Measurements from ENCODE around the gene ZNF24. TPM values are rescaled to one million over a fixed set of nuclear protein-coding genes. Genes with fewer than 3 reads are reported as not detected.

The ZNF24 gene
- total and polyA plus RNA-seq, 8 donors = 7.5 to 37.8 (median 21.3) TPM

DNA sequence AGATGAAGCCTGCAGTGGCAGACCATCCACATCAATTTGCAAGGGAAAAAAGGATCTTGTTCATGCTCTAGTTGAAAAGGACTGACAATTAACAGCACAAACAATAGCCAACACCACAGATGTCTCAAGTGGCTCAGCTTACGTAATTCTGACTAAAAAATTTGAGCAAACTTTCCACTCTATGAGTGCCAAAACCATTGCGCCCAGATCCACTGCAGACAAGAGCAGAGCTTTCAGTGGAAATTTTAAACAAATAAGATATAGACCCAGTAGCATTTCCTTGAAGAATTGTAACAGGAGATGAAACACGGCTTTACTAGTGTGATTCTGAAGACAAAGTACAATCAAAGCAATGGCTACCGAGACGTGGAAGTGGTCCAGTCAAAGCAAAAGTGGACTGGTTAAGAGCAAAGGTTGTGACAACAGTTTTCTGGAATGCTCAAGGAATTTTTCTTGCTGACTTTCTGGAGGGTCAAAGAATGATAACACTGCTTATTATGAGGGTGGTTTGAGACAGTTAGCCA is 44.9 kb upstream of the ZNF24 start:
- H3K9me3 ChIP-seq = no peaks in the 10 kb centered on the region
- 19 to 31% methylated on average over 5 of the region's 5 CpGs for WGBS, 2 donors
- no peak overlapping the region for H3K4me3 ChIP-seq
- intact Hi-C loops (cut with DNase I) = loop anchor here in 1 of 3 donors (5.0 kb wide), 1 partner anchor 558 kb away; no protein-coding TSS in a partner anchor
- peak in 3 of 4 donors; percentile 13 to 61 (median 45) for ATAC-seq
- FAIRE-seq = no peak
- H3K36me3 ChIP-seq = no peaks in the 10 kb centered on the region
- peaks cover 0 to 4% (median 0%) of the 10 kb centered on the region in 3 donors for H3K4me1 ChIP-seq
- no peak overlapping the region for H3K27ac ChIP-seq
- no peak for TF ChIP-seq CTCF (IDR thresholded peaks at IDR 0.05)
- no peak for DNase-seq
- no peaks in the 10 kb centered on the region for H3K27me3 ChIP-seq

DNA sequence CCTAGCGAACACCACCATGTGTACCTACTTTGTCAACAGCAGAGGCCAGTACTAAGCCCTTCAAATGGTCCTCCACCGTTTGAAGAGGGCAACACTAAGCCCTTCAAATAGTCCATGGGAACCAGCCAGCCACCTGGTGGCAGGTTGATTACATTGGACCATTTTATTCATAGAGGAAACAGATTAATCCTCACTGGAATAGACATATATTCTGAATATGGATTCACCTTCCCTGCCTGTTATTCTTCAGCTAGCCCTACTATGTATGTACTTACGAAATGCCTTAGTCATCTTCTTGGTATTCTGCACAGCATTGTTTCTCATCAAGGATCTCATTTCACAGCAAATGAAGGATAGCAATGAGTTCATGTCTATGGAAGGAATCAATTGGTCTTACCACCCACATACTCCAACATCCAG is 42.9 kb upstream of the ZNF24 start:
- no peaks in the 10 kb centered on the region for H3K36me3 ChIP-seq
- peak in 3 of 4 donors; percentile 30 to 42 (median 33) for ATAC-seq
- intact Hi-C loops (cut with DNase I) = loop anchor here in 1 of 3 donors (5.0 kb wide), 1 partner anchor 560 kb away; no protein-coding TSS in a partner anchor
- H3K4me1 ChIP-seq = peaks cover 0 to 4% (median 0%) of the 10 kb centered on the region in 3 donors
- no peak for FAIRE-seq
- H3K27me3 ChIP-seq = no peaks in the 10 kb centered on the region
- DNase-seq = no peak
- 50 to 55% methylated on average over 3 of the region's 3 CpGs for WGBS, 2 donors
- H3K9me3 ChIP-seq = no peaks in the 10 kb centered on the region
- H3K27ac ChIP-seq = no peak overlapping the region
- TF ChIP-seq CTCF (IDR thresholded peaks at IDR 0.05) = no peak
- H3K4me3 ChIP-seq = no peak overlapping the region

GRCh38 chr18:35386600-35387100 is 42.4 kb upstream of the ZNF24 start:
- DNase-seq = peak in 4 of 6 donors; percentile 39 to 56 (median 50)
- ATAC-seq = peak; percentile 77 to 96 (median 90)
- no peak overlapping the region for H3K4me3 ChIP-seq
- H3K36me3 ChIP-seq = no peaks in the 10 kb centered on the region
- FAIRE-seq = no peak
- intact Hi-C loops (cut with DNase I) = loop anchor here in 1 of 3 donors (5.0 kb wide), 1 partner anchor 561 kb away; no protein-coding TSS in a partner anchor
- H3K9me3 ChIP-seq = no peaks in the 10 kb centered on the region
- TF ChIP-seq CTCF (IDR thresholded peaks at IDR 0.05) = peak; percentile 56 to 83 (median 82)
- H3K4me1 ChIP-seq = peaks cover 0 to 4% (median 0%) of the 10 kb centered on the region in 3 donors
- H3K27me3 ChIP-seq = no peaks in the 10 kb centered on the region
- H3K27ac ChIP-seq = no peak overlapping the region
- 14 to 19% methylated on average over 7 of the region's 7 CpGs for WGBS, 2 donors

- H3K9me3 ChIP-seq = no peaks in the 10 kb centered on the region
- no peak for ATAC-seq
- no peak overlapping the region for H3K27ac ChIP-seq
- H3K36me3 ChIP-seq = no peaks in the 10 kb centered on the region
- peaks cover 0 to 4% (median 0%) of the 10 kb centered on the region in 3 donors for H3K4me1 ChIP-seq
- intact Hi-C loops (cut with DNase I) = no loop called here
- H3K27me3 ChIP-seq = no peaks in the 10 kb centered on the region
- FAIRE-seq = no peak
- H3K4me3 ChIP-seq = no peak overlapping the region
- no peak for DNase-seq
- no peak for TF ChIP-seq CTCF (IDR thresholded peaks at IDR 0.05)
- 70 to 78% methylated on average over 2 of the region's 2 CpGs for WGBS, 2 donors
Measured at GRCh38 chr18:35383136-35383535, 38.9 kb upstream of the ZNF24 start.

DNA sequence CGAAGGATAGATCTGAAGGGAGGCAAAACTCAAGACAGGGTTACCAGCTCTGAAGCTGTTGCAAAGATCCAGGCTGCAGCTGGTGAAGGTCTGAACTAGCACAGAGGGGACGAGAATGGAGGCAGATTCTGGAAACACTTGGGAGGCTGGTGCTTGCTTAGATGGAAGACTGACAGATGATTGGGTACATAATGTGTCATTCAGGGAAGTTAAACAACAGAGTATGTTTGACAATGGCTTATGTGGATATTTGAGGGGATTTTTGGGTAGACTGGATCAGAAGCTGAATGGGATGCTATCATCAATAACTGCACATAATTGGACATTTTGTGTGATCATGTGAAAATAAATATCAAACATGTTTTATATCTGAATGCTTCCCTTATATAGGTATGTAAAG is 35.2 kb upstream of the ZNF24 start:
- no peaks in the 10 kb centered on the region for H3K9me3 ChIP-seq
- DNase-seq (no peak), FAIRE-seq (no peak), ATAC-seq (no peak)
- H3K27ac ChIP-seq = no peak overlapping the region
- no peaks in the 10 kb centered on the region for H3K27me3 ChIP-seq
- intact Hi-C loops (cut with DNase I) = no loop called here
- no peaks in the 10 kb centered on the region for H3K36me3 ChIP-seq
- H3K4me3 ChIP-seq = no peak overlapping the region
- H3K4me1 ChIP-seq = no peaks in the 10 kb centered on the region
- TF ChIP-seq CTCF (IDR thresholded peaks at IDR 0.05) = no peak
- 54 to 70% methylated on average over 2 of the region's 2 CpGs for WGBS, 2 donors
